ENCODE measurements around the gene ATP2A3.

Gene ATP2A3

GRCh38 chr17:3905017-3905520, 59.2 kb downstream of the ATP2A3 start:
- no peaks in the 10 kb centered on the region for H3K36me3 Mint-ChIP-seq (ENCODE audit: low read depth)
- TF ChIP-seq CTCF (IDR thresholded peaks at IDR 0.05): no peak
- H3K4me3 Mint-ChIP-seq: no peak overlapping the region
- H3K27ac Mint-ChIP-seq: no peak overlapping the region
- no peak for DNase-seq
- H3K9me3 Mint-ChIP-seq: no peaks in the 10 kb centered on the region
- peaks cover 19% of the 10 kb centered on the region for H3K27me3 Mint-ChIP-seq (ENCODE audit: low read depth, poor library complexity)
- H3K4me1 Mint-ChIP-seq: peaks cover 17% of the 10 kb centered on the region

GRCh38 chr17:3904501-3904900, 59.7 kb downstream of the ATP2A3 start:
- TF ChIP-seq CTCF (IDR thresholded peaks at IDR 0.05): no peak
- H3K4me3 Mint-ChIP-seq: no peak overlapping the region
- peaks cover 21% of the 10 kb centered on the region for H3K27me3 Mint-ChIP-seq (ENCODE audit: low read depth, poor library complexity)
- DNase-seq: no peak
- H3K27ac Mint-ChIP-seq: no peak overlapping the region
- no peaks in the 10 kb centered on the region for H3K36me3 Mint-ChIP-seq (ENCODE audit: low read depth)
- H3K9me3 Mint-ChIP-seq: no peaks in the 10 kb centered on the region
- peaks cover 17% of the 10 kb centered on the region for H3K4me1 Mint-ChIP-seq

GRCh38 chr17:3903881-3904290, 60.4 kb downstream of the ATP2A3 start:
- Mint-ChIP-seq H3K27ac (no peak overlapping the region), H3K4me3 (no peak overlapping the region)

GRCh38 chr17:3903051-3903825, 61.0 kb downstream of the ATP2A3 start:
- Mint-ChIP-seq H3K4me3 (no peak overlapping the region), H3K4me1 (peaks cover 20% of the 10 kb centered on the region), H3K27me3 (ENCODE audit: low read depth, poor library complexity) (peaks cover 22% of the 10 kb centered on the region), H3K9me3 (no peaks in the 10 kb centered on the region), H3K27ac (no peak overlapping the region), H3K36me3 (ENCODE audit: low read depth) (no peaks in the 10 kb centered on the region)
- no peak for TF ChIP-seq CTCF (IDR thresholded peaks at IDR 0.05)
- no peak for DNase-seq

More at GRCh38 chr17:3903881-3904290, 60.4 kb downstream of the ATP2A3 start:
- DNase-seq: peak; percentile 36
- TF ChIP-seq CTCF (IDR thresholded peaks at IDR 0.05): no peak
- peaks cover 19% of the 10 kb centered on the region for H3K27me3 Mint-ChIP-seq (ENCODE audit: low read depth, poor library complexity)
- H3K36me3 Mint-ChIP-seq (ENCODE audit: low read depth): no peaks in the 10 kb centered on the region
- H3K9me3 Mint-ChIP-seq: no peaks in the 10 kb centered on the region
- peaks cover 17% of the 10 kb centered on the region for H3K4me1 Mint-ChIP-seq

- Mint-ChIP-seq H3K4me3 (no peak overlapping the region), H3K9me3 (no peaks in the 10 kb centered on the region), H3K27ac (no peak overlapping the region), H3K4me1 (peaks cover 32% of the 10 kb centered on the region), H3K27me3 (ENCODE audit: low read depth, poor library complexity) (peaks cover 27% of the 10 kb centered on the region), H3K36me3 (ENCODE audit: low read depth) (no peaks in the 10 kb centered on the region)
- no peak for TF ChIP-seq CTCF (IDR thresholded peaks at IDR 0.05)
- no peak for DNase-seq
Measured at GRCh38 chr17:3900646-3901045, 63.6 kb downstream of the ATP2A3 start.

- no peak for DNase-seq
- peaks cover 49% of the 10 kb centered on the region for H3K4me1 Mint-ChIP-seq
- H3K27ac Mint-ChIP-seq: no peak overlapping the region
- H3K36me3 Mint-ChIP-seq (ENCODE audit: low read depth): no peaks in the 10 kb centered on the region
- H3K27me3 Mint-ChIP-seq (ENCODE audit: low read depth, poor library complexity): peaks cover 35% of the 10 kb centered on the region
- TF ChIP-seq CTCF (IDR thresholded peaks at IDR 0.05): no peak
- no peak overlapping the region for H3K4me3 Mint-ChIP-seq
- H3K9me3 Mint-ChIP-seq: no peaks in the 10 kb centered on the region
Measured at GRCh38 chr17:3897731-3898130, 66.5 kb downstream of the ATP2A3 start.
